Smooth muscle cell (in vitro differentiated cells): ENCODE data around the gene MAP3K3. TPM values are rescaled to one million over a fixed set of nuclear protein-coding genes. Genes with fewer than 3 reads are reported as not detected.

Source experiments
- DNase-seq: peaks from one replicate; lab custom pipeline; 2025; ENCODE audit not compliant: unreplicated experiment; lab: John Stamatoyannopoulos, UW
- H2AFZ ChIP-seq: fragments of 200-600 bp; sonication (generic); 2 replicates; pipeline ENCODE4 v1.6.0; 2016; ENCODE audit warnings: antibody characterized with exemption, low read depth, mild to moderate bottlenecking
- H3F3A ChIP-seq: fragments of 200-600 bp; sonication (generic); 2 replicates; pipeline ENCODE4 v1.6.0; 2017; ENCODE audit warnings: antibody characterized with exemption, low read depth
- H3K27ac ChIP-seq: fragments of 200-600 bp; sonication (generic); 2 replicates; pipeline ENCODE4 v1.5.1; 2016; ENCODE audit warnings: low read depth, mild to moderate bottlenecking
- H3K27me3 ChIP-seq: fragments of 200-600 bp; sonication (generic); 2 replicates; pipeline ENCODE4 v1.6.1; 2016; ENCODE audit warnings: low read depth, mild to moderate bottlenecking
- H3K36me3 ChIP-seq: fragments of 200-600 bp; sonication (generic); 2 replicates; pipeline ENCODE4 v1.5.1; 2016; ENCODE audit warnings: low read depth
- H3K4me1 ChIP-seq: fragments of 200-600 bp; sonication (generic); 2 replicates; pipeline ENCODE4 v1.5.1; 2016; ENCODE audit warnings: low read depth
- H3K4me2 ChIP-seq: fragments of 200-600 bp; sonication (generic); 2 replicates; pipeline ENCODE4 v1.6.0; 2016; ENCODE audit warnings: mild to moderate bottlenecking
- H3K4me3 ChIP-seq: fragments of 200-600 bp; sonication (generic); 2 replicates; pipeline ENCODE4 v1.5.1; 2016; ENCODE audit warnings: mild to moderate bottlenecking
- H3K79me2 ChIP-seq: fragments of 200-600 bp; sonication (generic); 2 replicates; pipeline ENCODE4 v1.6.0; 2016; ENCODE audit warnings: low read depth, mild to moderate bottlenecking
- H3K9ac ChIP-seq: fragments of 200-600 bp; sonication (generic); 2 replicates; pipeline ENCODE4 v1.6.0; 2016; ENCODE audit warnings: low read depth
- H3K9me3 ChIP-seq: fragments of 200-600 bp; sonication (generic); replicated peaks from 2 replicates; pipeline ENCODE4 v1.5.1; 2016; ENCODE audit warnings: low read depth
- H4K20me1 ChIP-seq: fragments of 200-600 bp; sonication (generic); 2 replicates; pipeline ENCODE4 v1.6.0; 2016; ENCODE audit warnings: low read depth
- WGBS: methylation state at CpG from one replicate; pipeline ENCODE4 v1.1.7; 2016; ENCODE audit warnings: low lambda C conversion rate; 5-methylcytosine and 5-hydroxymethylcytosine counted together
- polyA plus RNA-seq: library from polyadenylated mRNA; unstranded; fragments of >200 nt; fragmentation: Nextera tagmentation; extraction: Ambion mirVana; gene quantifications from 2 replicates; pipeline ENCODE4 v1.2.1, GENCODE V29; 2016
- total RNA-seq: library from RNA; depleted of rRNA; stranded (reverse); fragments of >200 nt; gene quantifications from 2 replicates; pipeline ENCODE4 v1.2.3, GENCODE V29; 2014
- TF ChIP-seq, protein P1 (sequence below): fragments of 200-600 bp; sonication (generic); IDR thresholded peaks from 2 replicates; pipeline ENCODE4 v1.5.1; 2017; ENCODE audit warnings: borderline replicate concordance, mild to moderate bottlenecking, antibody characterized with exemption; ENCODE audit not compliant: insufficient read depth, poor library complexity, severe bottlenecking

The MAP3K3 gene
- total and polyA plus RNA-seq, 2 experiments from 2014 or later, result 16.0 to 23.6 TPM

DNA sequence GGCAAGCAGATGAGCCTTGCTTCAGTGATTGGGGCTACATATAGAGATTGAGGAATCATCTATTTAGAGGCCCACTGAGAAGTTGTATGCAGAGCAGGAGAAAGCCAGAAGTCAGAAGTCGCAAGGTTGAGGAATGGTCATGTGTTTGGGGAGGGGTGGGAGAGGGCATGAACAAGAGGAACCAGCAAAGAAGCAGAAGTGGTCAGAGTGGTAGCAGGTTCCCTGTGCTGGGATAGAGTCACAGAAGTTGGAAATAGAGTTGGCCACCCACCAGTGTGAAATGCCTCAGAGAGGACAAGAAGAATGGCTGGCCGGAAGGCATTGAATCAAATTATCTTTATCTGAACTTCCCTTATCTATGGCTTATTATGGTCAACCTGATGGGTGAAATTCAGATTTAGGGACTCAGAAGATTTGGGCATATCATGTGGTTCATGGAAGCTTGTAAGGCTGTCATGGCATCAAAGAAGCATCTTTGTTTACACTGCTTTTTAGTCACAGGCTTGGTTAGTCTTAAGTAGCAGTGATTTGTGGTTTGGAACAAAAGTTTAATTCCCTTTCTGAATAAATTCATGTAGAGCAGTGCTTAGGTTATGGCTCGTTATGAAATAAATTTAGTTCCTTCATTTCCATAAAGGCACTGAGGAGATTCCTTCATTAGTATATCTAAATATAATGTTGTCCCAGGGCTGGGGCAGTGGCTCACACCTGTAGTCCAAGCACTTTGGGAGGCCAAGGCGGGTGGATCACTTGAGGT, 19.7 kb downstream of the MAP3K3 start:
- Histone ChIP-seq H2AFZ (no peak overlapping the region), H3K4me1 (no peaks in the 10 kb centered on the region), H3K9ac (no peak overlapping the region), H4K20me1 (peaks cover 3% of the 10 kb centered on the region), H3K9me3 (no peaks in the 10 kb centered on the region), H3F3A (no peaks in the 10 kb centered on the region), H3K27me3 (no peaks in the 10 kb centered on the region), H3K79me2 (no peaks in the 10 kb centered on the region), H3K4me2 (no peak overlapping the region), H3K36me3 (peaks cover 3% of the 10 kb centered on the region), H3K27ac (no peak overlapping the region), H3K4me3 (no peak overlapping the region)
- WGBS, result 97% methylated on average over 4 of the region's 4 CpGs
- DNase-seq, result no peak
- TF ChIP-seq, protein P1, sequence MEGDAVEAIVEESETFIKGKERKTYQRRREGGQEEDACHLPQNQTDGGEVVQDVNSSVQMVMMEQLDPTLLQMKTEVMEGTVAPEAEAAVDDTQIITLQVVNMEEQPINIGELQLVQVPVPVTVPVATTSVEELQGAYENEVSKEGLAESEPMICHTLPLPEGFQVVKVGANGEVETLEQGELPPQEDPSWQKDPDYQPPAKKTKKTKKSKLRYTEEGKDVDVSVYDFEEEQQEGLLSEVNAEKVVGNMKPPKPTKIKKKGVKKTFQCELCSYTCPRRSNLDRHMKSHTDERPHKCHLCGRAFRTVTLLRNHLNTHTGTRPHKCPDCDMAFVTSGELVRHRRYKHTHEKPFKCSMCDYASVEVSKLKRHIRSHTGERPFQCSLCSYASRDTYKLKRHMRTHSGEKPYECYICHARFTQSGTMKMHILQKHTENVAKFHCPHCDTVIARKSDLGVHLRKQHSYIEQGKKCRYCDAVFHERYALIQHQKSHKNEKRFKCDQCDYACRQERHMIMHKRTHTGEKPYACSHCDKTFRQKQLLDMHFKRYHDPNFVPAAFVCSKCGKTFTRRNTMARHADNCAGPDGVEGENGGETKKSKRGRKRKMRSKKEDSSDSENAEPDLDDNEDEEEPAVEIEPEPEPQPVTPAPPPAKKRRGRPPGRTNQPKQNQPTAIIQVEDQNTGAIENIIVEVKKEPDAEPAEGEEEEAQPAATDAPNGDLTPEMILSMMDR, result no peak

DNA sequence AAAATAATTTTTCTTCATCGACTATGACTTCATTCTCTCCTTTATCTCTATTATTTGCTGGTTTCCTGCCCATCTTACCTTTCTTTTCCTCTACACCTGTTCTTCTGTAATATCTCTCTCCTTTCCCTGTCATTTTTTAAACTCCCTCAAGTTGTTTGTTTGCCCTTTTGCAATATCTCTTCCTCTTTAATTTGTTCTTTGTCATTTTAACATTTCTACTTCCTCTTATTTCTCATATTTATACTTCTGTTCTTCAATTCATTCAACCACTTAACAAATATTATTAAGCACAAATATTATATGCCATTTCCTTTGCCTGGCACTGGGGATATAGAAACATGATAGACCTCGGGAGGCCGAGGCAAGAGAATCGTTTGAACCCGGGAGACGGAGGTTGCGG, 22.6 kb downstream of the MAP3K3 start:
- H3K79me2 ChIP-seq, result no peaks in the 10 kb centered on the region
- H2AFZ ChIP-seq, result no peak overlapping the region
- H3K9ac ChIP-seq, result no peak overlapping the region
- H3K36me3 ChIP-seq, result peaks cover 3% of the 10 kb centered on the region
- H3K4me1 ChIP-seq, result no peaks in the 10 kb centered on the region
- H3K27me3 ChIP-seq, result no peaks in the 10 kb centered on the region
- WGBS, result over 99% methylated on average over 7 of the region's 7 CpGs
- H3K4me3 ChIP-seq, result no peak overlapping the region
- no peak overlapping the region for H3K27ac ChIP-seq
- no peaks in the 10 kb centered on the region for H3K9me3 ChIP-seq
- TF ChIP-seq, protein P1, result no peak
- H3F3A ChIP-seq, result no peaks in the 10 kb centered on the region
- no peak overlapping the region for H3K4me2 ChIP-seq
- DNase-seq, result no peak
- peaks cover 18% of the 10 kb centered on the region for H4K20me1 ChIP-seq

DNA sequence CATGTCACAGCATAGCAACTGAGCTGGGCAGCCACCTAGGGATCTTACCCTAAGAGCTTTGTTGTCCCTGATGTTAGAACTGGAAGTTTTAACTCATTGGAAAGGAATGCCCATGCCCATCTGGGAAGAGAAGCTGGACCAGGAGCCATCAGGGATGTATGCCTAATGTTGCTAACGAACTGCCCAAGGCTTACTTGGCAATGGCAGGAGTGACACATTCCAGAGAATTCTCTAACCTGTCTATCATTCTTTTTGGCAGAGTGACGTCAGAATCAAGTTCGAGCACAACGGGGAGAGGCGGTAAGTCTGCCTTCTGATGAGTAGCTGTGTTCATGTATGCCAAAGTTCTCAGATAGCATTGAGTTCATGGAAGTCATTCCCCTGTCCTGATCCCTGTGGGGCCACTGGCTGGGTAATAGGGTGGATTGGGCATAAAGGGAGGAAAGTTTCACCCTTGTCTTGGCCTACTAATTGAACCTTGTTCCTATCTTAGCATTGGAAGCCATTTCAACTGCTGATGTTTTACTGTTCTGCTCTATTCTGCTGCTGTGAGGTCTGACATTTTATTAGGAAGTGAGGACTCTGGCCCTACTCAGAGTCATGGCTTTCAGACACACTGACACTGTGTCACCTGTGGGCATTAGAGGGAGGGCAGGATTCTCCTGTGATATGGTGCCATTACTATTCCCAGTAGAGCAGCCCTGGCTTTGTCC, 23.7 kb downstream of the MAP3K3 start:
- DNase-seq, result no peak
- TF ChIP-seq, protein P1, result no peak

More for the DNA sequence above, 23.7 kb downstream of the MAP3K3 start:
- 86% methylated on average over 5 of the region's 5 CpGs for WGBS
- Histone ChIP-seq H3K4me3 (no peak overlapping the region), H3K27ac (no peak overlapping the region), H3K9ac (no peak overlapping the region), H3K36me3 (peaks cover 3% of the 10 kb centered on the region), H3K27me3 (no peaks in the 10 kb centered on the region), H3K4me1 (no peaks in the 10 kb centered on the region), H2AFZ (no peak overlapping the region), H3K9me3 (no peaks in the 10 kb centered on the region), H3F3A (no peaks in the 10 kb centered on the region), H3K79me2 (no peaks in the 10 kb centered on the region), H3K4me2 (no peak overlapping the region), H4K20me1 (peaks cover 22% of the 10 kb centered on the region)
